HG03442 (cell line): Measurements from ENCODE around the gene BLVRA.

Experiments
- ATAC-seq: cut with Tn5 transposase; IDR thresholded peaks from one replicate; pipeline ENCODE4 v1.9.1; 2021; ENCODE audit warnings: mild to moderate bottlenecking, moderate library complexity; ENCODE audit not compliant: unreplicated experiment

The BLVRA gene

DNA sequence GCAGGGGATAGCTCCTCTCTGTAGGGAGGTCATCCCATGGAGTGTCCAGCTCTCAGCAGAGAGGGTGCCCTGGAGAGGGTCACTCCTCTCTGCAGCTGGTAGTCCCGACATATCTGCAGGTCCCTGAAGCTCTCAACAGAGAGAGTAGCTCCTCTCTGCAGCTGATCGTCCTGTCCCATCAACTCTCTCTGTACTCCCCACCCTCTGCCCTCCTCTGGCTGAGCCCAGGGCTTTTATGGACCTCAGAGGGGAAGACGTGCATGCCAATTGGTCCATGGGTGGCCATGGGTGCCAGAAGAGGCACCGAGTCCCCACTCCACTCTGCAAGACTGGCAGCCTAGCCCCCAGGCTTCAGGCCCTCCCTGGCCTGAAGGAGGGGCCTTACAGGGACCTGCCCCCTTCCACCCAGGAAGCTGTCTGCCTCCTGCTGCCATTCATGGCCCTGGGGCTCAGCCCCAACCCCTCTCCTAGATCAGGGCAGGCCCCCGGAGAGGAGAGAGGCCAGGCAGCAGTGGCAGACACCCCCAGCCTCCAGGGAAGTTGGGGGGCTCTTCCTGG is 9.0 kb upstream of the BLVRA start:
- no peak for ATAC-seq

DNA sequence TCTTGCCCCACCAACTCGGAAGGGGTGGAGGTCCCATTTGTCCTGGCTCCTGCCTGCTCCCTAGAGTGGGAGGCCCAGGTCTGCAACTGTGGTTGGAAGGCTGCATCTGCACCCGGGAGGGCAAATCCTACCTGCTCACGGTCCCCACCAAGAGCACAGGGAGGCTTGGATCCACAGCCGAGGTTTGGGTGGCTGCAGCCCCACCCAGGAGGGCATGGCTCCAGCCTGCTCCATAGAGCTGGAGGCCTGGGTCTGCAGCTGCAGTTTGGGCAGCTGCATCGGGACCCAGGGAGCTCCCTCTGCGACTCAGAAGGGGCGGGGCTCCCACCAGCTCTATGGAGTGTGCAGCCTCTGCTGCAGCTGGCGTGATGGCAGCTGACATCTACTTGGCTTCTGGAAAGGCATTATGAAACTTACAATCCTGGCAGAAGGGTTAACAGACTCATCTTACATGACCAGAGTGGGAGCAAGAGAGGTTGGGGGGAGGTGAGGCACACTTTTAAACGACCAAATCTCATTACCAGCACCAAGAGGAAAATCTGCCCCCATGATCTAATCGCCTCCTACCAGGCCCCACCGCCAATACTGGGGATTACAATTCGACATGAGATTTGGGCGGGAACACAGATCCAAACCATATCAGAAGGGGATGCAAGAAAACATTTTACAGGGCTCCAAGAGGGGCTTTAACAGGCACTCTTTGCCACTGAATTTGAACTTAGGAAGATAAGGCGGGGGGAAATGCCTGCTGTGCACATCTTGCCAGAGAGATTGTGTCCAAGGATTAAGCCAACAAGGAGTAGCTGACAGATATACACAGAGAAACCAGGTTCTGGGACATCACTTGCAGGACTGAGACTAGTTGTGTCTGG is 8.2 kb upstream of the BLVRA start:
- no peak for ATAC-seq

DNA sequence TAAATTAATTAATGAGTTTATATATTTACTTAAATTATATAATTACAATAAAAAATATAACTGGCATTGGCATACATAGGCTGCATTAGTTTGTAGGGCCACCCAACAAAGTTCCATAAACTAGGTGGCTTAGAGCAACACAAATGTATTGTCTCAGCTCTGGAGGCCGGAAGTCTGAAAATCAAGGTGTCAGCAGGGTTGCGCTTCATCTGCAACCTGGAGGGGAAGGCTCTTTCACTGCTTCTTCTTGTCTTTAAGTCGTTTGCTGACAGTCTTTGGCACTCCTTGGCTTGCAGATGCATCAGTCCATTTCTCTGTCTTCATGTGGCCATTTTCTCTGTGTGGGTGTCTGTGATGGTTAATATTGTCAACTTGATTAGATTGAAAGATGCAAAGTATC is 6.1 kb upstream of the BLVRA start:
- ATAC-seq = no peak

DNA sequence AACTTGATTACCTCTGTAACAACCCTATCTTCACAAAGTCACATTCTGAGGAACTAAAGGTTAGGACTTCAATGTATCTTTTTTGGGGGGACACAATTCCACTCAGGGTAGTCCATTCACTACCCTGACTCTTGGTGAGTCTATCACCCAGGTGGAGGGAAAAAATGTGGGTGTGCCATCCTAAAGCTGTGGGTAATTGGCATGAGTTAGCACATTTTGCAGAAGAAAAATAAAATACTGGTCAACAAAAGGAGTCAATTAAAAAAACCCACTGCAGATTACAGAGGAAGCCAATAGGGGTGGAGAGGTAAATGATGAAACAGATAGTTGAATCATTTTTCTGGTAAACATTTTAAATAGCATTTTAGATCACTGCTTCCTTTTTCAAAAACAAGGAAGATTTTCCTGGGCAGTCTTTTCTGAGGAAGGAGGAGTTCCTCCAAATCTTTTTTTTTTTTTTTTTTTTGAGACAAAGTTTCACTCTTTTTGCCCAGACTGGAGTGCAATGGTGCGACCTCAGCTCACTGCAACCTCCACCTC is 5.1 kb upstream of the BLVRA start:
- no peak for ATAC-seq

DNA sequence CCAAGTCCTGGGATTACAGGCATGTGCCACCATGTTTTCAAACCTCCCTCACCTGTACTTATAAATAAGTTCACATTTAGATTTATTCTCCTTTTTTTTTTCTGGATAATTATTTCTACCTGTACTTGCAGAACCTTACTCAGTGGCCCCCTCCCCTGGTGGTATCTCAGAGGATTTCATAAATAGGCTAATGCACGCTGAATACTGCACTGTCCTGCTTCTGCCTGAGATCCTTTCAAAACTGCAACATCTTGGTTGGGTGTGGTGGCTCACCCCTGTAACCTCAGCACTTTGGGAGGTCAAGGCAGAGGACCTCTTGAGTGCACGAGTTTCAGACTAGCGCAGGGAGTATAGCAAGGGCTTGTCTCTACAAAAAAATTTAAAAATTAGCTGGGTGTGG is 4.6 kb upstream of the BLVRA start:
- no peak for ATAC-seq

DNA sequence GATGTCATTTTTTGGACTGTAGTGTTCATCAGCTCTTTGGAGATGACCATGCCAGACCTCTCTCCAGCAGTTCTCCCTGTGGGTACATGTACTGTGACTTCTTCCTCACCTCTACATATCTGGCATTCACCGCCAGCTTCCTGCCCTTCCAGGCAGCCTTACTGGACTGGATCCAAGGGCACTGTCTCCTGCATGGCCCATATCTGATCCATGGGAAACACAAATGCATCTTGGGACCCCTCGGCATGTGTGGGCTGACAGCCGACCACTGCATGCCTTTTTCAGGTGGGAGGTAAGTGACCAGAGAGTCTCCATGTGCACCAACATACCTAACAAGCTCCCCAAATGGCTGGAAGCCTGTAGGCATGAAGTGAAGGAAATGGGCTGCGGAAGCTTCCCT is 3.9 kb upstream of the BLVRA start:
- no peak for ATAC-seq

DNA sequence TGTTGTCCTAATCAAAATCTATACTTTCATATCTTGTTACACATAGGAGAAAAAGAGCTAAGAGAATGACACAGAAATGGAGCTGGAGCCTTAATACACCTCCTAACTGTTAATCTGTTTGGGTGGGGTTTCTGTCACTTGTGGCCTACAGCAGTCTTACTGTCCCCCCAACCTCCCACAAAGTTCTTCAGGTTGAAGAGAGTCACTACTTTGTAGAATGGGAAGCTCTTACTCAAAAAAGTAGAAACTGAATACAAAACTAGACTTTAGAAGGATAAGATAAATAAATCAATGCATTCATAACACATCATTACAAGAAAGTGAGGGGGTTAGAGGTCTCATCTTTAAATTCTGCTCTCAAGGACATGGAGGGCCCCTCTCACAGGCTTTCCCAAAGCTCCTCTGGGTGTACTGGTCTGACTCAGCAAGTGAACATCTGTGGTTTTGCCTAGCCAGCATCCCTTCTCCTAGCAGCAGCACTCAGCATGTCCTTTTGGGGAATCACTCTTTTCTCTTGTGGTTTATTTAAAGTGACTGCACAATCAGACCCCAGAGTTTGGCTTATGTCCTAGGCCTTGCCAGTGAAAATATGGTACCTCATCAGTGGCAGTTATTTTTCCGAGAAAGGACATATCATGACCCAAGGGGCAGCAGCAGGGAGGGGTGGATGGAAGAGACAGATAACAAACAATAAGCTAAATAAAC is 2.0 kb upstream of the BLVRA start:
- no peak for ATAC-seq

DNA sequence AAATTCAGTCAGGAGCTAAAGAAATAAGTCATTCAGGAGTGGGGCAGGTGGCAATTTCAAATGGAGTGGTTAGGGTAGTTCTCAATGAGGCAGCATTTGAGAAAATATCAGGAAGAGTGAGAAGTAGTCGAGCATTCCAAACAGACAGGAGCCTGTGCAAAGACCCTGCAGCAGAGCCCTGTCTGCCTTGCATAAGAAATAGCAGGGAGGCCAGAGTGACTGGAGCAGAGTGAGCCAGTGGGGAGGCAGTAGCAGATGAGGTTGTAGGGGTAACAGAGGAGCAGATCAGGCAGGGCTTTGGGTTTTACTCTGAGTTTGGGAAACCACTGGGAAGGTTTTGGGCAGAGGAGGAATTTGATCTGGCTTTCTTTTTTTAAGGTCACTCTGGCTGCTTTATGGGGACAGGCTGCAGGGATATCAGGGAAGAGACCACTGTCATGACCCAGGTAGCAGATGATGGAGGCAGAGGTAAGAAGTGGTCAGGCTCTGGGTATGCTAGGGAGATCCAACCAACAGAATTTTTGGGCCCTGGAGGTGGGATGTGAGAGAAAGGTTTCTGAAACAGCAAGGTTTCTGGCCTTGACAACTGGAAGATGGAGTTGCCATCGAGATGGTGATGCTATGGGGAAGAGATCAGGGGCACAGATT is 1.3 kb upstream of the BLVRA start:
- ATAC-seq = no peak

DNA sequence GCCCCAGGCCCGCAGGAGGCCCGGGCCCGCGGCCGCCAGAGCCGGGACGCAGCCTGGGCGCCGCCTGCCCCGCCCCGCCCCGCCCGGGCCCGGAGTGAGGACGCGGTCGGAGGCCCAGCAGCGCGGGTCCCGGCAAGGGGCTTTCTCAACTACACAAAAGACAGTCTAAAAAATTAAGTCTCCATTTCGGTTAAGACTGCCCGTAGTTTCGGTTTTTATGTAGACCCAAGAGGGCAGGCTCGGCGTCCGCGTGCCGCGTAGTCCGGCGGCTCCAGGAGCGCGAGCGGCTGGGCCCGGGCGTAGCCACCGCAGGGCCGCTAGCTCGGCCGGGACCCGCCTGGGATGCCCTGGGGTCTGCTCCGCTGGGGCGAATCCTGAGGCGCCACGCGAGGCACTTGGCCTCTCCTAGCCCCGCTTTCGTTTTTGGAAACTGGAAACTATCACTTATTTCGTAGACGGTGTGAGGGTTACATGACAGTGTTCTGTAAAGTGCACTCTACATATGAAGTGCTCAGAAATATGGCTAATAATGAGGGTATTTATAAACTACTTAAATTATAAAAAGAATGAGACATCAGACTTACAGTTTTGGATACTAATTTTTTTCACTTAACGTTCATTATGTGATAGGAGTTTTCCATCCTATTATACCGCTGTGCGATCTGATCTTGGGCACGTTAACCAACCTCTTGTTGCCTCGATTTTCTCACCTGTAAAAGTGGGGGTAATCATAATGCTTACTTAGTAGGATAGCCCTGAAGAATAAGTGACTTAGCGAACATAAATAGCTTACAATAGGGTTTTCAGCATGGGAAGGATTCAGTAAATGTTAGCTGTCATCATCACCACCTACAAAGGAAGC is 573 bp downstream of the BLVRA start:
- ATAC-seq = peak; percentile 53

DNA sequence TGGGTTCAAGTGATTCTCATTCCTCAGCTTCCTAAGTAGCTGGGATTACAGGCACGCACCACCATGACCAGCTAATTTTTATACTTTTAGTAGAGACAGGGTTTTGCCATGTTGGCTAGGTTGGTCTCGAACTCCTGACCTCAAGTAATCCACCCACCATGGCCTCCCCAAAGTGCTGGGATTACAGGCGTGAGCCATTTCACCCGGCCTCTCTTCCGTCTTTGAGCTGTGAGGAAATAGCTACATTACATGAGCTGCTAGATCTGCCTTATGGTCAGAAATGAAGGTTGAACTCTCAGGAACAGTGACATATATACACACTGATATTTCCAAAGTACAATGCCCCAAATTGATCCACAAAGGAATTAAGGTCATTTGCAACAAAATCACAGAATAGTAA is 2.4 kb downstream of the BLVRA start:
- no peak for ATAC-seq

DNA sequence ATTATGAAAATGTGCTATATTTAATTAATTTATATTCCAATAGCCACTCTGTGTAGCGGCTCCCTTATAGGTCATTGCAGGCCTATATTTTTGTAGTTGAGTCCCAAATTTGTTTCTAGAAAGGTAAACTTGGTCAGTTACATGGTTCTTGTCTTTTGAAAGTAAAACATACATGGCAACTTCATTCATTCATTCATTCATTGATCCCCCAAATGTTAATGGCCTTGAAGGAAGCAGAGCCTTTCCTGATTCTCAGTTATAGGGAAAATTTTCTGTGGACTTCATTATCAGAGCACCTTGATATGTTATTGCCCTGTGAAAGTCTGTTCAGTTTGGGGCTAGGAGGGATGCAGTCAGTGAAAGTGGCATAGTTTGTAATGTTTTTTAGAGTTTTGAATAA is 2.9 kb downstream of the BLVRA start:
- no peak for ATAC-seq

DNA sequence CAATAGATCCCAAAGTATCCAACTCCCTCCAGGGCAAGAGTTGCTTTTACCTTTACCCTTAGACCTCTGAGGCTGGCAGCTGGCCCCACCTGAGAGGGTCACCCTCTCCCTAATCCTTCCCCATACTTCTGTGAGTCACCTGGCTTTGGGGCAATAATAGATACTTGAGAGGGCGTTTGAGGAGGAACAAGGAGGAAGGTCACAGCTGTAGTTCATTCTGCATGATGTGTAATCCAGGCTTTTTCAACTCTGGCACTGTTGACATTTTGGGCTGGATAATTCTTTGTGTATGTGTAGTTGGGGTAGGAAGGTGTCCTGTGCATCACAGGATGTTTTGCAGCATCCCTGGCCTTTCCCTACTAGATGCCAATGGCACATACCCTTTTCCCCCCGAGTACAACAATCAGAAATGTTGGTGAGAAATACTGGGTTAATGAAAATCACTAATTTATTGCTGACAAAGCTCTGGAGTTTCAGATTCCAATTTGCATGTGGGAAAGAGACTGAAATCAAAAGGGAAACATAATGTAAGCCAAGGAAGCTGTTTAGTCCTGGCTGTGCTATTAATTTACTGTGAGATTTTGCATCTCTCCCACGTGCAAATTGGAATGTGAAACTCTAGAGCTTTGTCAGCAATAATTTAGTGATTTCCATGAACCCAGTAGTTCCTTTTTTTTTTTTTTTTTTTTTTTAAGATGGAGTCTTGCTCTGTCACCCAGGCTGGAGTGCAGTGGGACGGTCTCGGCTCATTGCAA is 3.6 kb downstream of the BLVRA start:
- ATAC-seq = no peak

DNA sequence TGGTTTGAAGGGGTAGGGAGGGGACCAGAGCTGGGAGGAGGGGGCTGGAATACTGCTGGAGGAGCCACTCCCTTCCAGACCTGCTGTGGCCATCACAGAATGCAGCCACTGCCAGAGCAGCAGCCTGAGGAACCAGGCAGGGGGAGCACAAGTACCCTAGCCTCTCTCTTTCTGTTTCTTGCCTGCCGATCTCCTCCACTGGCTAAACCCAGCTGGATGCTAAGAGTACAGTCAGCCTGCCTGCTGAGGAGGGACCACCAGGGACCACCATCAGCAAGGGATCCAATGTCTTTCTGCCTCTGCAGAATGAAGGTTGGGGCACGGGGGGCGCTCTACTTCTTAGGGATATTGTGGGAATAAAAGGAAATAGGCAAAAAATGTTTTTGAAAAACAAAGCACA is 4.7 kb downstream of the BLVRA start:
- no peak for ATAC-seq

DNA sequence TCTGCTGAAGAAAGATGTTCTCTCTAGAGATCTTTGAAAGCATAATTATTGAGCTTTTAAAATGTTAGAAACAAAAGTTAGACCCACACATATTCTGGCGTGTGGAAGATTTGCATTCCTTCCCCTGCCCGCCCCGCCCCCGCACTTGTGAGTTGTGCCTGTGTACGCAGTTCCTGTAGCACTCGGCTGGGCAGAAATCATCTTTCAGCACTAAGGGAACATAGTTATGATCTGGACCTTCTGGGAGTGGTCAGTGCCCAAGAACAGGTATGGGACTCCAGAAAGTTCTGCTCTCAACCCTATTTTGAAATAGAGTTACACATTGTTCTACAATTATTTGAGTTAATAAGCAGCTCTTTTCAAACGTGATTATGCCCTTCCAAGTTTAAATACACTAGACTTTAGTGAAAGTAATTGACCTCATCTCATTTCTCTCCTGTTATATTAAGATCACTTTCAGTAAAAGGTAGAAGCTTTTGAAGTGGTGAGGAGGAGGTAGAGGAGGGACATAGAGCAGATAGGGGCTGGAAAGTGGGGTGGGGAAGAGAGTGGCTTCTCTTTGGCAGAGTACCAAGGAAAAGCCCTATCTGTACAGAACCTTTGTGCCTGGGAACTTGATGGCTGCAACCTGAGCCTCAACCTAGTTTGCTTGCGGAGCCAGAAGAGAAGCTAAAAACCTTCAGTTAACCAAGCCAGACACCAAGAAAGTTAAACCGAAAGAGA is 5.7 kb downstream of the BLVRA start:
- ATAC-seq = no peak

DNA sequence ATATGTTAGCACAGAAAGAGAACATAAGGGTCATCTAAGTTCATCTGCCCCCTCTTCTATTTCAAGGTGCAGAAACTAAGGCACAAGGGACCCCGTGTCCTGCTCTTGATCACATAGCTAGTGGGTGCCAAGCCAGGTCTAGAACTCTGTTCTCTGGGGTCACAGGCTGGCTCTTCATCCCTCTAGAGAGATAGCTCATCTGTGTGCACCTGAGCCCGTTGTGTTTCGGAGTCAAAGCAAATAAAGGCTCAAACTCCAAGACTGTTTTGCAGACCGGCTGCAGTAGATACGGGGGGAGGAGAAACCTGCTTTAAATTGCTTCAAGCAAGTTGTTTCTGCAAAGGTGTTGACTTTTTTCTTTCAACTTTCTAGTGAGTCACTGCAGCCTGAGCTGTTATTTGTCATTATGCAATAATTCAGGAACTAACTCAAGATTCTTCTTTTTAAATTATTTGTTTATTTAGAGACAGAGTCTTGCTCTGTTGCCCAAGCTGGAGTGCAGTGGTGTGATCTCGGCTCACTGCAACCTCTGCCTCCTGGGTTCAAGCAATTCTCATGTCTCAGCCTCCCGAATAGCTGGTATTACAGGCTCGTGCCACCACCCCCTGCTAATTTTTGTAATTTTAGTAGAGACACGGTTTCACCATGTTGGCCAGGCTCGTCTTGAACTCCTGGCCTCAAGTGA is 6.5 kb downstream of the BLVRA start:
- ATAC-seq = no peak

DNA sequence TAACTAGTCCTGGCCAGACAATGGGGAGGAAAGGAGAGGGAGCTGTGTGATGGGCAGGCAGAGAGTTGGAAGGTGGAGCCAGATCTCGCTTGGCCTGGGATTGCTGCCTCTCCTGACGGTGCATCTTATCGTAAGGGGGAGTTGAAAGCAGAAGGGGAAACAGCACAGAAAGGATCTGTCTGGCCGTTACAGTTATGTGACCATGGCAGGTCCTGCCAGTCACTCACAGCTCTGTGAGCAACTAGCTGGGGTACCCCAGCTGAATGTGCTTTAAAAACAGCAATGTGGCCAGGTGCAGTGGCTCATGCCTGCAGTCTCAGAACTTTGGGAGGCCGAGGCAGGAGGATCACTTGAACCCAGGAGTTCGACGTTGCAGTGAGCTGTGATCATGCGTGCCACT is 8.1 kb downstream of the BLVRA start:
- no peak for ATAC-seq

DNA sequence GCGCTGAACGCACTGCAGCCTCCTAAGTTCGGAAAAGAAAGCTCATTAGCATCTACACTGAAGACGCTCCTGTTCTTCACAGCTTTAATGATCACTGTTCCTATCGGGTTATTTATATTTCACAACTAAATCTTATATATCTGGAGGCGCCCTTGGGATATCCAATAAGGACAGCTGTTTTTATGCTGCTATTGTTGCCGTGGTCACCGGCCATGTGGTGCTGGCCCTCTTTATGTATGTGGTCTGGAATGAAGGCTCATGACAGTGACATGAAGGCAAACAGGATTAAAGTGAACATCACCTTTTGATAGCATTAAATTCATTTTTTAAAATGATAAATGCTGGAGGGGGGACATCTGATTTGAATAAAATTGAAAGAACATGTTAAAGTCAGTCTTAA is 8.8 kb downstream of the BLVRA start:
- ATAC-seq = no peak

DNA sequence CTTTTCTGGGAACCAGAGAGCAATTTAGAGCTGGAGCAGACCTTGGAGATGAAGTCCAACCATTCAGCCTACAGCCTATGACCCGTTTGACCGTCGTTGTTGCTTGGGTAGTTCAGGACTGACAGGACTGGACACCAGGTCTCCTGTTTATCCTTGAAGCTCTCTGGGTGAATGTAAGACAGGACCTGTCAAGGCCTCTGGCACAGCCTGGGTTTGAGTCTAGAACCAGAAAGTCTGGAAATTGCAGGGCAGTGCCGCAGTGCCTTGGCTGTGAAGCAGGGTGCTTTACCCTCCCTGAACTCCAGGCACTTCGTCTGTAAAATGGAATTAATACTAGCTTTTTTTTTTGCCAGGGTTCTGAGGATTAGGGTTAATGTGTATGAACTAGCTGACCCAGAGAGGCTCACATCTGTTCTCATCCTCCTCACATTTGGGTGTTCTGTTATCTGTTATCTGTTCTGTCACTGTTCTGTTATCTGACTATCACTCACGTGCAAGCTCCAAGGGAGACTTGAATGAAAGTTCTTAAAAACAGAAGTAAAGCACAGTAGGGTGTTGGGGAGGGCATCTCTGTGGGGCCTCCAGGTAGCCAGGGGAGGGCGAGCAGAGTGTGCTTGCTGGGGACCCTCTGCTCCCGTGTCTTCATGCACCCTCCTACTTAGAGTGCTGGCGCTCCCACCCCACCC is 9.9 kb downstream of the BLVRA start:
- no peak for ATAC-seq
